Measurements from ENCODE around the gene KRTAP24-1. TPM values are rescaled to one million over a fixed set of nuclear protein-coding genes. Genes with fewer than 3 reads are reported as not detected.

The KRTAP24-1 gene
- total RNA-seq: 10 to 100 TPM in 1 of 4 donors, under 1 TPM in 1, not detected in 2; 0.17 to 10.0 TPM

DNA sequence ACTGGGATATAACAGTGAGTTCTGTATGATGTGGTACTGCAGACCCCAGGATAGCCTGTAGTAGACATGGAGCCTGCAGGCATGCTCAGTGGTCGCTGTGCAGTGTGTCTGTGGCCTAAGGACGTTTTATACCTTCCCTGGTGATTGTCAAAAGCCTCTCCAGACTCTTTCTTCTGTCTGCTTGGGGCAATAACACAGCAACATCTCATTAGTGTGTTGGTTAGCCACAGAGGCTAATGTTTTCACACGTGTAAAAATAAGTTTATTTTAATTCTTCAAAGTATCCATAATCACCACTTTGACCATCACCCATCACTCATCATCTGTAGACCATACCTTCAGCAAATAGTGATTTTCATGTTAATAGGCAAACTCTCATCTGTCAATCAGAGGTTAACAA lies at the start of gene KRTAP24-1:
Gene KRTAP24-1, minus strand, starts transcription at position 101 of the 400 bp plus-strand sequence. Its CDS starts 18 bp downstream, at position 83.
- no peak within 1 kb of the TSS for H3K4me3 ChIP-seq (ENCODE audit: low read depth, poor library complexity, severe bottlenecking)
- no peak for TF ChIP-seq POLR2A (IDR thresholded peaks at IDR 0.05)
- TF ChIP-seq, protein P1, sequence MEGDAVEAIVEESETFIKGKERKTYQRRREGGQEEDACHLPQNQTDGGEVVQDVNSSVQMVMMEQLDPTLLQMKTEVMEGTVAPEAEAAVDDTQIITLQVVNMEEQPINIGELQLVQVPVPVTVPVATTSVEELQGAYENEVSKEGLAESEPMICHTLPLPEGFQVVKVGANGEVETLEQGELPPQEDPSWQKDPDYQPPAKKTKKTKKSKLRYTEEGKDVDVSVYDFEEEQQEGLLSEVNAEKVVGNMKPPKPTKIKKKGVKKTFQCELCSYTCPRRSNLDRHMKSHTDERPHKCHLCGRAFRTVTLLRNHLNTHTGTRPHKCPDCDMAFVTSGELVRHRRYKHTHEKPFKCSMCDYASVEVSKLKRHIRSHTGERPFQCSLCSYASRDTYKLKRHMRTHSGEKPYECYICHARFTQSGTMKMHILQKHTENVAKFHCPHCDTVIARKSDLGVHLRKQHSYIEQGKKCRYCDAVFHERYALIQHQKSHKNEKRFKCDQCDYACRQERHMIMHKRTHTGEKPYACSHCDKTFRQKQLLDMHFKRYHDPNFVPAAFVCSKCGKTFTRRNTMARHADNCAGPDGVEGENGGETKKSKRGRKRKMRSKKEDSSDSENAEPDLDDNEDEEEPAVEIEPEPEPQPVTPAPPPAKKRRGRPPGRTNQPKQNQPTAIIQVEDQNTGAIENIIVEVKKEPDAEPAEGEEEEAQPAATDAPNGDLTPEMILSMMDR (IDR thresholded peaks at IDR 0.05): no peak
- WGBS, 2 donors: 58 to 69% methylated on average over 3 of the region's 3 CpGs
- intact Hi-C loops (cut with DNase I; ENCODE audit: low total_unique reads): no loop called here
- DNase-seq (ENCODE audit: low spot score in 2 of 2): no peak

DNA sequence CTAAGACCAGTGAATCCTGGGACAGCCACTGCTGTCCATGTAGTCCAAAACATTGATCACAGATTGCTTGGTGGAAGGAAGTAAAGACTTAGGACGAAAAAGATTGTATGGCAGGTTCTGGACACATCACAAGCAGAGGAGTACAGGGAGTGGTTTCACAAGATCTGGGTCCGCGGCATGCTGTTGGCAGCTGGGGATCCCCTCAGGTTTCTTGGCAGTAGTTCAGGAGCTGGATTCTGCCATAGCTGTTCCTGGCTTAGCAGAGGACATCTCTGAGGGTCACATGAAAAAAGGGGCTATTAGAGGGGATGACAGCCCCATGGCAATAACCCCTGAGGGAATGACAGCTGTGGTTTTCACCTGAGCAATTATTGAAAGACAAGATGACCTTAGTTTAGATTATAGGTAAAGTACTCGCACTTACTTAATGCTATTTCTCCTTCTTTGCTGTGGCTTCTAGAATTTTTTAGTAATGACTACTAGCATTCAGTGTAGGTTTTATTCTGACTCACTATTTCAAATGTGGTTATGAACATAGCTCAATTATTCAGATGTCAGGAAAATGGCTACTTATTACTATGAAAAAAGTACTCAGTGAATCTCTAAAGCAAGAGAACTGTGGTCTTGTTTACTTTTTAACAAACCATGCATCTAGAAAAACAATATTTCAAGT lies 46.6 kb upstream of the KRTAP24-1 start:
- 54 to 69% methylated on average over 4 of the region's 4 CpGs for WGBS, 2 donors
- H3K4me3 ChIP-seq (ENCODE audit: low read depth, poor library complexity, severe bottlenecking): no peak overlapping the region
- no peak for DNase-seq (ENCODE audit: low spot score in 2 of 2)
- TF ChIP-seq POLR2A (IDR thresholded peaks at IDR 0.05): no peak
- TF ChIP-seq, protein P1 (IDR thresholded peaks at IDR 0.05): no peak
- intact Hi-C loops (cut with DNase I; ENCODE audit: low total_unique reads): no loop called here

DNA sequence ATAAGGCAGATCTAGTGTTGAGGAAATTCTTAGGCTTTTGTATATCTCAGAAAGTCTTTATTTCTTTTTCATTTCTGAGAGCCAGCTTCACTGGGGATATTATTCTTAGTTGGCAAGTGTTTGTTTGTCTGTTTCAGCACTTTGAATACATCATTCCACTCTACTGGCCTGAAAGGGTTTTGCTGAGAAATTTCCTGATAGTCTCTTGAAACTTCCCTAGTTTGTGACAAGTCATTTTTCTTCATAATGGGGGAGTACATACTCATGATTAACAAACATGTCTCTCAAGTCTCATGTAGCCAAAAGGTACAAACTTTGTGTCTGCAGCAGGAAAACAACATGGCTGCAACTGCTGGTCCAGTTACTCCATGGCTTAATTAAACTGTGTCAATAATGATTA lies 43.6 kb upstream of the KRTAP24-1 start:
- DNase-seq (ENCODE audit: low spot score in 2 of 2): no peak
- no peak for TF ChIP-seq POLR2A (IDR thresholded peaks at IDR 0.05)
- TF ChIP-seq, protein P1 (IDR thresholded peaks at IDR 0.05): no peak
- H3K4me3 ChIP-seq (ENCODE audit: low read depth, poor library complexity, severe bottlenecking): no peak overlapping the region
- intact Hi-C loops (cut with DNase I; ENCODE audit: low total_unique reads): no loop called here

- H3K4me3 ChIP-seq (ENCODE audit: low read depth, poor library complexity, severe bottlenecking): no peak within 1 kb of the TSS
- DNase-seq (ENCODE audit: low spot score in 2 of 2): no peak
- WGBS, 2 donors: 84 to 95% methylated on average over 2 of the region's 2 CpGs
- TF ChIP-seq, protein P1 (IDR thresholded peaks at IDR 0.05): no peak
- no peak for TF ChIP-seq POLR2A (IDR thresholded peaks at IDR 0.05)
- intact Hi-C loops (cut with DNase I; ENCODE audit: low total_unique reads): no loop called here
Measured at GRCh38 chr21:30320215-30320614, 37.5 kb upstream of the KRTAP24-1 start, which contains the start of gene KRTAP26-1. Gene KRTAP26-1 (minus strand): TSS chr21:30320315. CDS start chr21:30320035, 280 bp downstream.

- intact Hi-C loops (cut with DNase I; ENCODE audit: low total_unique reads): no loop called here
- 92 to 94% methylated on average over 2 of the region's 2 CpGs for WGBS, 2 donors
- TF ChIP-seq, protein P1 (IDR thresholded peaks at IDR 0.05): no peak
- no peak for TF ChIP-seq POLR2A (IDR thresholded peaks at IDR 0.05)
- no peak overlapping the region for H3K4me3 ChIP-seq (ENCODE audit: low read depth, poor library complexity, severe bottlenecking)
- no peak for DNase-seq (ENCODE audit: low spot score in 2 of 2)
Measured at GRCh38 chr21:30315701-30316100, 33.0 kb upstream of the KRTAP24-1 start.

- 51 to 56% methylated on average over 2 of the region's 2 CpGs for WGBS, 2 donors
- intact Hi-C loops (cut with DNase I; ENCODE audit: low total_unique reads): no loop called here
- no peak for DNase-seq (ENCODE audit: low spot score in 2 of 2)
Measured at GRCh38 chr21:30306884-30307283, 24.1 kb upstream of the KRTAP24-1 start.

More at GRCh38 chr21:30306884-30307283, 24.1 kb upstream of the KRTAP24-1 start:
- no peak for TF ChIP-seq POLR2A (IDR thresholded peaks at IDR 0.05)
- TF ChIP-seq, protein P1 (IDR thresholded peaks at IDR 0.05): no peak
- no peak overlapping the region for H3K4me3 ChIP-seq (ENCODE audit: low read depth, poor library complexity, severe bottlenecking)

All from lower leg skin (tissue), 4 donors.